GM13977 (cell line): ENCODE results near the gene MYH14.
"Not testable (repeated sequence)": the region's sequence is repeated elsewhere in the genome, so short reads cannot be mapped to it uniquely, and the experiment has no call there.

ENCODE experiments used
- DNase-seq: peaks from one replicate; pipeline ENCODE4 v3.0.0; 2012; ENCODE audit warnings: low spot score
- CTCF ChIP-seq: IDR thresholded peaks from 2 replicates; pipeline ENCODE4 v1.5.1; 2012; ENCODE audit warnings: mild to moderate bottlenecking, control low read depth; ENCODE audit not compliant: insufficient read depth; ENCODE audit errors: extremely low read depth, missing control alignments
- in situ Hi-C: fragments of 300-500 bp; cut with MboI; formaldehyde crosslinking; loops from one replicate; pipeline ENCODE4 v1.12.0; 2022; ENCODE audit warnings: low sequenced_read_pairs, low pct_unique_long_range_greater_than_20kb, mixed read lengths, inconsistent platforms; ENCODE audit not compliant: unreplicated experiment

Gene MYH14

GRCh38 chr19:50341091-50341564 lies 137.7 kb downstream of the MYH14 start:
- DNase-seq: peak; percentile 61
- no peak for TF ChIP-seq CTCF
- in situ Hi-C loops: no loop called here

DNA sequence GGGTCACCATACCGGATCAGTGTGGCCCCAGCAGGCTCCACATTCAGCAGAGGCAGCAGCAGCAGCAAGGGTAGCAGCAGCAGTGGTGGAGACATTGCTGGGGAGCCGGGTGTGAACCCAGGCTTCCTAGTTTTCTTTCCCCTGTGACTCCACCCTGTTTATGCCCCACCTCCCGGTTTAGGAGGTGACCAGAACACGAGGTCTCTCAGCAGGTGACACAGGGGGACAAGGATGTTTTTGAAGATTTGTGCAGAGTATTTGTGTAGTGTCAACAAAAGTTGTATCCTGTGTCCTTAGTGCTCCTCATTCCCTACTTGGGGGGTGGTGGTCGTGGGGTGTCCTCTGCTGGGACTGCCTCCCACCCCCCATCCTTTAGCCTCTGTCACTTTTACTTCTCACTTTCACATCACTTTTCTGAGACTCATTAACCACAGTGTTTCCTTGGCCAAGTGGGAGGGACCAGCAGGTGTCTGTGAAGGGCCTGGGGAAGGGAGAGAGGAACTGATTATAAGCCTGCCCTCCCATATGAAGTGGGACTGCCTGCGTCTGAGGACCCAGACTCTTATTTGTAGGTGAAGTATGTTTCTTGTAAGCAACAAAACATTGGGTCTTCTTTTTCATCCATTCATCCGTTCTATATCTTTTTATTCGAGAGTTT lies 141.4 kb downstream of the MYH14 start:
- peak; percentile 45 for DNase-seq
- in situ Hi-C loops: no loop called here
- no peak for TF ChIP-seq CTCF

DNA sequence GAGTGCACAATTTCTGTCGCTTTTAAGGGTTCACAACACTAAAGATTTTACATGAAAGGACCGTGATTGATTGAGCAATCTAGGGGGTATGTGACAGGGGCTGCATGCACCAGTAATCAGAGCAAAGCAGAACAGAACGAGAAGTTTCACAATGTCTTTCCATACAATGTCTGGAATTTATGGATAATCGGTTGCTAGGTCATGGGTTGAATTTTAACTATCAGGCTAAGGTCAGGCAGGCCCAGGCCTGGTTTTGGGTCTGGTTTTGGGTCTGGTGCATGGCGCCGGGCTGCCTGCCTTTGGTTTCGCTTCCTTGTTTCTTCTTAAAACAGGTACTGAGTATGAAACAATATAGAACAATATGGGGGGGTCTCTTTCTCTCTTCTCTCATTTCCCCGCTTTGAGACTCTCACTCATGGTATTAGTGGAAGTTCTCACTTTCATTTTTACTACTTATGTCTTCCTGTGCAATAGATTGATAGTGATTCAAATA lies 143.7 kb downstream of the MYH14 start:
- in situ Hi-C loops, DNase-seq: not testable (repeated sequence)

DNA sequence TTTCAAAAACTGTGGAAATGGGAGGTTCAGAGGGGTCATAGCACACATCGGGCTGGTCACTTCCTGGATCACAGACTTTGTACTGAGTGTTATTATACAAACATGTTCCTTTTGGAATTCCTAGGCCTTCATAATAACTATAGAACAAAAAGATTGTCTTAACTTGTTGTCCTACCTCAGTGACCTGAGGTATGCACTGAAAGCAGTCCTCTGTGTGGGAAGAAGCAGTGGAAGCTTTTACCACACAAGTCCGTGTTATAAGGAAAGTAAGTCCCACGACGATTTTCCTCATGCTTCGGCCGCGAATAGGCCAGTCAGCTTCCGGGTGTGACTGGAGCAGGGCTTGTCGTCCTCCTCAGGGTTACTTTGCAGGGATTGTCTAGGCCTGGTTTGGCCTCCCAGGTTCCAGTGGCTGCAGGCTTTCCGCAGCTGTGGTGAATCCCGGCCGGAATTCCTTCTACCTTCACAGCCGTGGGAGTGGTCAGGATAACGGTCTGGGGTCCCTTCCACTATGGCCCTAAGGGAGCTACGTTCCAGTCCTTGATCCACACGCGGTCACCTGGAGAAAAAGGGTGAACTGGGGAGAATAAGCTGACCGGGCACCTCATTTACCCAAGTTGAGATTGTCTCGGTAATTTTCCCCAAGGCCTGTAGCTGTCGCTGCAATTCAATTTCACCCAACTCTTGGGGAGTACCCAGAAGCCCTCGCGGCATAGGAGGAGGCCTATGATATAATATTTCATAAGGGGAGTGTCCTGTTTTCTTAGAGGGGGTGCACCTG lies 146.0 kb downstream of the MYH14 start:
- in situ Hi-C loops: loop anchor here (25.0 kb wide), 1 partner anchor 438 kb away; the partner anchor contains the start of gene ACP4
- DNase-seq: no peak
- peak; percentile 33 for TF ChIP-seq CTCF

GRCh38 chr19:50352242-50352641 lies 148.8 kb downstream of the MYH14 start:
- no peak for DNase-seq
- no peak for TF ChIP-seq CTCF
- in situ Hi-C loops: loop anchor here (25.0 kb wide), 1 partner anchor 435 kb away; the partner anchor contains the start of gene ACP4

DNA sequence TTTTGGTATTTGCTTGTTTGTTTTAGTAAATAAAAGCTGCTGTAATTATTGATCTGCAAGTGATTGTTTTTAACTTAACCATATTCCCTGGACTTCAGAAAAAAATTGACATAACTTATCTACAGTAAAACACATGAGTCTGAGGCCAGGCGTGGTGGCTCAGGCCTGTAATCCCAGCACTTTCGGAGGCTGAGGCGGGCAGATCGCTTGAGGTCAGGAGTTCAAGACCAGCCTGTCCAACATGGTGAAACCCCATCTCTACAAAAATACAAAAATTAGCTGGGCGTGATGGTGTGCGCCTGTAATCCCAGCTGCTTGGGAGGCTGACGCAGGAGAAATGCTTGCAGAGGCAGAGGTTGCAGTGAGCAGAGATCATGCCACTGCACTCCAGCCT lies 150.1 kb downstream of the MYH14 start:
- DNase-seq: not testable (repeated sequence)
- in situ Hi-C loops: loop anchor here (25.0 kb wide), 1 partner anchor 434 kb away; the partner anchor contains the start of gene ACP4

DNA sequence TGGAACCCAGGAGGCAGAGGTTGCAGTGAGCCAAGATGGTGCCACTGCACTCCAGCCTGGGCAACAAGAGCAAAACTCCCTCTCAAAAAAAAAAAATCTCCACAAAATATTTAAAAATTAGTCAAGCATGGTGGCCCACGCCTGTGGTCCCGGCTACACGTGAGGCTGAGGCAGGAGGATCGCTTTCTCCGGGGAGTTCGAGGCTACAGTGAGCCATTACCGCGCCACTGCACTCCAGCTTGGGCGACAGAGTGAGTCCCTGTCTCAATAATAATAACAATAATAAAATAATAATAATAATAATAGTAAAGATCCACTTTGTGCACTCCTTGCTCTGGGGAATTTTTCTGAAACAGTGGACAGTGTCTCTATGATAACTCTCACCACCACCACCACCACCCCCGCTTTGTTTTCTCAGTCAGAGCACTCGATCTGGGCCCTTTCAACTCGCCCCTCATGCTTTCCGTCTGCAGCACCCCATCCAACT lies 153.3 kb downstream of the MYH14 start:
- in situ Hi-C loops: loop anchor here (5.0 to 25.0 kb wide), 2 partner anchors 106 to 431 kb away; partner anchors contain the start of gene ACP4
- no peak for TF ChIP-seq CTCF

More for the DNA sequence above, 153.3 kb downstream of the MYH14 start:
- no peak for DNase-seq
